Heart left ventricle (tissue), 13 donors: ENCODE measurements around the gene PCBP3.

Experiments used
- CTCF ChIP-seq, 12 donors: fragments of 200-600 bp; sonication (generic) in 4 of 12; IDR thresholded peaks; one replicate each; pipeline versions ENCODE4 v1.5.0 to v1.8.0; 2018 to 2022; ENCODE audit warnings: antibody characterized with exemption in 12 of 12, mild to moderate bottlenecking in 5 of 12
- POLR2A ChIP-seq, 2 donors: fragments of 450-650 bp; IDR thresholded peaks; one replicate each; pipeline ENCODE4 v1.6.1; 2017; ENCODE audit warnings: antibody characterized with exemption in 2 of 2, mild to moderate bottlenecking in 2 of 2, moderate library complexity in 2 of 2
- donor health status: ischemic (EF 13 %, LVEDD 7.1; RV severe dilation, severe dysfunction).
- donor health status: DM: no; HTN: yes; CAD: no.
- donor health status: DM: no; HTN: no; CAD: no.
- donor health status: ischemic (EF 25% LVEDD 6.9; RV normal size, moderate dysfunction).
- donor health status: ischemic (EF 25% LVEDD 5.7; RV mildly dilated, moderate dysfunction).
- donor health status: ischemic (EF 35%, LVEDD 5.7; RV mildly dilated, moderate dysfunction).
- donor health status: nonischemic (EF 11% LVEDD 7.7; RV severe dilation, severe dysfunction).
- donor health status: DM: yes; HTN: yes; CAD: no.
- donor health status: PGD.
- donor health status: ischemic (EF 29% LVEDD 5.4; RV normal size, mild dysfunction).
- donor health status: nonischemic (EF 23%, LVEDD 6.1; RV moderate dilation, normal function).

GRCh38 chr21:45830720-45831366, 187.3 kb downstream of the PCBP3 start:
- TF ChIP-seq CTCF (IDR thresholded peaks at IDR 0.05) (no peak), POLR2A (IDR thresholded peaks at IDR 0.05) (no peak)
